SJSA1 (cell line): ENCODE results near the gene HECTD1. TPM values are rescaled to one million over a fixed set of nuclear protein-coding genes. Genes with fewer than 3 reads are reported as not detected.
"Not testable (repeated sequence)": the region's sequence is repeated elsewhere in the genome, so short reads cannot be mapped to it uniquely, and the experiment has no call there.

ENCODE experiments used
- DNase-seq, 2 experiments: peaks; one replicate each; pipeline ENCODE4 v3.0.0-alpha.2; 2015 to 2020; ENCODE audit warnings: low spot score in 2 of 2, low read depth in 1 of 2
- H3K27ac ChIP-seq: fragments of 250-450 bp; sonication (Bioruptor Pico); 2 replicates; pipeline ENCODE4 v1.5.1; 2020; ENCODE audit warnings: mild to moderate bottlenecking, moderate library complexity
- H3K27me3 ChIP-seq: fragments of 250-450 bp; sonication (Bioruptor Pico); replicated peaks from 2 replicates; pipeline ENCODE4 v1.5.1; 2020; ENCODE audit warnings: mild to moderate bottlenecking, moderate library complexity
- H3K36me3 ChIP-seq: fragments of 250-450 bp; sonication (Bioruptor Pico); 2 replicates; pipeline ENCODE4 v1.5.1; 2020; ENCODE audit warnings: mild to moderate bottlenecking
- H3K4me1 ChIP-seq: fragments of 250-450 bp; sonication (Bioruptor Pico); replicated peaks from 2 replicates; pipeline ENCODE4 v1.6.1; 2021; ENCODE audit warnings: mild to moderate bottlenecking
- H3K4me3 ChIP-seq: fragments of 250-450 bp; sonication (Bioruptor Pico); 2 replicates; pipeline ENCODE4 v1.5.1; 2020; ENCODE audit warnings: mild to moderate bottlenecking
- H3K9me3 ChIP-seq: fragments of 250-450 bp; sonication (Bioruptor Pico); replicated peaks from 2 replicates; pipeline ENCODE4 v1.5.1; 2020; ENCODE audit warnings: mild to moderate bottlenecking
- total RNA-seq: library from RNA; depleted of rRNA; stranded (reverse); fragments of >200 nt; shearing (Covaris generic); gene quantifications from 2 replicates; pipeline ENCODE4 v1.2.3, GENCODE V29; 2014

Gene HECTD1
- total RNA-seq, 1 experiment from 2014 or later = 140 TPM

- DNase-seq = no peak
- Histone ChIP-seq H3K27me3 (no peaks in the 10 kb centered on the region), H3K4me1 (peaks cover 27% of the 10 kb centered on the region), H3K36me3 (peaks cover 36% of the 10 kb centered on the region), H3K9me3 (no peaks in the 10 kb centered on the region), H3K4me3 (no peak overlapping the region), H3K27ac (peak overlapping the region; percentile 66)
Measured at GRCh38 chr14:31194661-31195060, 12.9 kb downstream of the HECTD1 start.

GRCh38 chr14:31194095-31194494 is 13.5 kb downstream of the HECTD1 start:
- no peaks in the 10 kb centered on the region for H3K9me3 ChIP-seq
- H3K4me1 ChIP-seq = peaks cover 27% of the 10 kb centered on the region
- DNase-seq = peak in 1 of 2 experiments; percentile 15
- no peaks in the 10 kb centered on the region for H3K27me3 ChIP-seq
- H3K4me3 ChIP-seq = no peak overlapping the region
- H3K27ac ChIP-seq = peak overlapping the region; percentile 66
- peaks cover 40% of the 10 kb centered on the region for H3K36me3 ChIP-seq

GRCh38 chr14:31192544-31192943 is 15.0 kb downstream of the HECTD1 start:
- H3K36me3 ChIP-seq = peaks cover 38% of the 10 kb centered on the region
- not testable (repeated sequence) for H3K27me3 ChIP-seq, H3K27ac ChIP-seq, DNase-seq, H3K4me3 ChIP-seq, H3K9me3 ChIP-seq
- peaks cover 27% of the 10 kb centered on the region for H3K4me1 ChIP-seq

- peaks cover 35% of the 10 kb centered on the region for H3K36me3 ChIP-seq
- H3K27me3 ChIP-seq = no peaks in the 10 kb centered on the region
- no peak overlapping the region for H3K4me3 ChIP-seq
- no peak for DNase-seq
- no peaks in the 10 kb centered on the region for H3K9me3 ChIP-seq
- peaks cover 20% of the 10 kb centered on the region for H3K4me1 ChIP-seq
- H3K27ac ChIP-seq = no peak overlapping the region
Measured at GRCh38 chr14:31190717-31191263, 16.8 kb downstream of the HECTD1 start.

GRCh38 chr14:31190219-31190603 is 17.4 kb downstream of the HECTD1 start:
- no peak for DNase-seq
- Histone ChIP-seq H3K27me3 (no peaks in the 10 kb centered on the region), H3K4me1 (peaks cover 15% of the 10 kb centered on the region), H3K27ac (no peak overlapping the region), H3K9me3 (no peaks in the 10 kb centered on the region), H3K4me3 (no peak overlapping the region), H3K36me3 (peaks cover 35% of the 10 kb centered on the region)

GRCh38 chr14:31189346-31190218 is 18.0 kb downstream of the HECTD1 start:
- no peak overlapping the region for H3K27ac ChIP-seq
- no peaks in the 10 kb centered on the region for H3K9me3 ChIP-seq
- no peak for DNase-seq
- no peaks in the 10 kb centered on the region for H3K27me3 ChIP-seq
- H3K4me1 ChIP-seq = peaks cover 8% of the 10 kb centered on the region
- peaks cover 35% of the 10 kb centered on the region for H3K36me3 ChIP-seq
- no peak overlapping the region for H3K4me3 ChIP-seq

- H3K4me3 ChIP-seq = no peak overlapping the region
- H3K36me3 ChIP-seq = peaks cover 35% of the 10 kb centered on the region
- no peak for DNase-seq
- H3K4me1 ChIP-seq = peaks cover under 1% of the 10 kb centered on the region
- no peaks in the 10 kb centered on the region for H3K9me3 ChIP-seq
- H3K27ac ChIP-seq = no peak overlapping the region
- H3K27me3 ChIP-seq = no peaks in the 10 kb centered on the region
Measured at GRCh38 chr14:31188744-31189143, 18.8 kb downstream of the HECTD1 start.

- not testable (repeated sequence) for H3K9me3 ChIP-seq, H3K4me1 ChIP-seq, H3K27ac ChIP-seq, H3K4me3 ChIP-seq, H3K27me3 ChIP-seq, DNase-seq
- H3K36me3 ChIP-seq = peaks cover 24% of the 10 kb centered on the region
Measured at GRCh38 chr14:31182016-31182415, 25.6 kb downstream of the HECTD1 start.

GRCh38 chr14:31181271-31181670 is 26.3 kb downstream of the HECTD1 start:
- H3K9me3 ChIP-seq = no peaks in the 10 kb centered on the region

GRCh38 chr14:31180299-31181051 is 27.1 kb downstream of the HECTD1 start:
- peaks cover 29% of the 10 kb centered on the region for H3K36me3 ChIP-seq
- no peak overlapping the region for H3K4me3 ChIP-seq
- DNase-seq = no peak
- no peaks in the 10 kb centered on the region for H3K9me3 ChIP-seq
- H3K27me3 ChIP-seq = no peaks in the 10 kb centered on the region
- H3K27ac ChIP-seq = no peak overlapping the region
- H3K4me1 ChIP-seq = no peaks in the 10 kb centered on the region

More at GRCh38 chr14:31181271-31181670, 26.3 kb downstream of the HECTD1 start:
- no peaks in the 10 kb centered on the region for H3K27me3 ChIP-seq
- no peak overlapping the region for H3K27ac ChIP-seq
- DNase-seq = no peak
- H3K4me1 ChIP-seq = no peaks in the 10 kb centered on the region
- no peak overlapping the region for H3K4me3 ChIP-seq
- H3K36me3 ChIP-seq = peaks cover 25% of the 10 kb centered on the region

- no peak for DNase-seq
- Histone ChIP-seq H3K27me3 (no peaks in the 10 kb centered on the region), H3K36me3 (peaks cover 80% of the 10 kb centered on the region), H3K4me3 (no peak overlapping the region), H3K27ac (no peak overlapping the region), H3K4me1 (peaks cover 21% of the 10 kb centered on the region; the same call in 1 of the 2 replicates), H3K9me3 (no peaks in the 10 kb centered on the region)
Measured at GRCh38 chr14:31174433-31174832, 33.2 kb downstream of the HECTD1 start.

GRCh38 chr14:31173120-31173837 is 34.3 kb downstream of the HECTD1 start:
- Histone ChIP-seq H3K9me3 (no peaks in the 10 kb centered on the region), H3K27me3 (no peaks in the 10 kb centered on the region), H3K4me3 (no peak overlapping the region), H3K4me1 (peaks cover 21% of the 10 kb centered on the region; the same call in 1 of the 2 replicates), H3K27ac (no peak overlapping the region), H3K36me3 (peaks cover 84% of the 10 kb centered on the region)
- DNase-seq = no peak

- no peak for DNase-seq
- peaks cover 85% of the 10 kb centered on the region for H3K36me3 ChIP-seq
Measured at GRCh38 chr14:31172084-31172483, 35.5 kb downstream of the HECTD1 start.

More at GRCh38 chr14:31172084-31172483, 35.5 kb downstream of the HECTD1 start:
- Histone ChIP-seq H3K9me3 (no peaks in the 10 kb centered on the region), H3K27me3 (no peaks in the 10 kb centered on the region), H3K4me1 (peaks cover 21% of the 10 kb centered on the region; the same call in 1 of the 2 replicates), H3K27ac (no peak overlapping the region), H3K4me3 (no peak overlapping the region)
